Activated T-cell treated with anti-CD3 and anti-CD28 coated beads, Interleukin-2, amount 50 U/mL, for 48 hours (primary cell): Measurements from ENCODE around the gene PPP2R5E.

Source experiments
- DNase-seq, 2 experiments: peaks; one replicate each; pipeline ENCODE4 v3.0.0-alpha.2; 2020

Gene PPP2R5E

DNA sequence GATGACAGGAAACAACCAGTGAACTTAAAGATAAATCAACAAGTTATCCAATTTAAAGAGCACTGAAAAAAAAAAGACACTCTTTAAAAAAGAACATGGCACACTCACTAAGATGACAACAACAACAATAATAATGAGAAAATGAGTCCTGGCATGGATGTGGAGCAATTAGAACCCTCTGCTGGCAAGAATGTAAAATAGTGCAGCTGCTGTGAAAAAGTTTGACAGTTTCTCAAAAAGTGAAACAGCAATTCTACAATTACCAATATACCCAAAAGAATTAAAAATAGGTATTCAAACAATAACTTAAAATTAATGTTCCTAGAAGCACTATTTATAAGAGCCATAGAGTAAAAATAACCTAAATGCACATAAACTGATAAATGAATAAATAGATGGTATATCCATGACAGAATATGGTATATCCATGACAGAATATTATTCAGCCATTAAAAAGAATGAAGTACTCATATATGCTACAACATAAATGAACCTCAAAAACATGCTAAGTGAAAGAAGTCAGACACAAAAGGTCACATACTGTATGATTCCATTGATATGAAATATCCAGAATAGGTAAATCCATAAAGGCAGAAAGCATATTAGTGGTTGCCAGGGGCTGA, 175.3 kb downstream of the PPP2R5E start:
- DNase-seq = no peak

DNA sequence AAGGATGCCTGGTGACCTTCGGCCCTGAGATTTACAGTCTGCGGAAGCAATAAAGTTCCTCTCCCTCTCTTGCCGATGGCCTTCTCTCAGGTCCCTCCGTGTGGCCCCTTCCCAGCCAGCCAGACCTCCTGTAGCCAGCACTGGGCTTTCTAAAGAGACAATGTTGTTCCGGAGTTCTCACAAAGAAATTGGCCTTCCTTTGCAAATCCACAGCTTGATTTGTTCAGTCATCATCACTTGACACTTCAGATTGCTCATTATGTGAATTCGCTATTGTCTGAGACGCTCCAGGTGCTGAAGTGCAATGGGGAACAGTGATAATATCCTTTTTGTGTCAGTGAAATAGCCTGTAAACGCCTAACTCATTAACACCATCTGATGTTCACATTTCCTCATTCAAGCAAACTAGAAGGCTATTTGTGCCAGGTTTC, 180.8 kb downstream of the PPP2R5E start:
- DNase-seq = no peak

DNA sequence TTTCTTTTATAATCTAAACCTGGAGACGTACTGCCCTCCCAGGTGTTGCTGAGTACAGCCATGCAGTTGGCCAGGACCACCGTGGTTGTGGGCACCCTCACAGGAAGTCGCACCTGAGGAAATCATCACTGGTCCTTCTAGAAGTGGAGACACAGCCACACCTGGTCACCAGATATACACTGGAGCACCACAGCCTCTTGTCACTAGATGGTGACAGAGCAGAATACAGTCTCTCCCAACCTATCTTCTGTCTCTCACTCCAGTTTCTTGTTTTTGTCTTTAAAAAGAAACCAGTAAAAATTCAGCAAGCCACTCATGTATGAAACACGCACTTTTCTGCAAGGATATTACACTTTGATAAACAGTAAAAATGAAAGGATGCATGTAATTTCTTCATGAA, 181.4 kb downstream of the PPP2R5E start:
- DNase-seq = no peak

DNA sequence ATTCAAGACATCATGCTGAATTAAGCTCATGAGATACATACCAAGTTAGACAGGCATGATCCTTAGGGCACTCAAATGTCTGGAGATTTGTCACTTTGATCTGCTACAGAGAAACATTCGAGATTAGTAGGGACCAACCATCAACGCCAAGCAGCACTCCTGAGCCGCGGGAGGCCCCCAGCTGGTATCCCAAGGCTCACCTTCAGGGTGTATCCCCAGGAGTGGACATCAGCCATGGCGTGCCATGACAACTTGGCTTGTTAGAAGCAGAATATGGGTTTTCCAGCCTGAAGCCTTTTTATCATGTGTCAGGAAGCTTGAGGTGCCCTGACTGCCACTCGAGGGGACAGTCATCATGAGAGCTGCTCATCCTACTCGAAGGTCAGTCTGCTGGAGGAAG, 185.3 kb downstream of the PPP2R5E start:
- no peak for DNase-seq

DNA sequence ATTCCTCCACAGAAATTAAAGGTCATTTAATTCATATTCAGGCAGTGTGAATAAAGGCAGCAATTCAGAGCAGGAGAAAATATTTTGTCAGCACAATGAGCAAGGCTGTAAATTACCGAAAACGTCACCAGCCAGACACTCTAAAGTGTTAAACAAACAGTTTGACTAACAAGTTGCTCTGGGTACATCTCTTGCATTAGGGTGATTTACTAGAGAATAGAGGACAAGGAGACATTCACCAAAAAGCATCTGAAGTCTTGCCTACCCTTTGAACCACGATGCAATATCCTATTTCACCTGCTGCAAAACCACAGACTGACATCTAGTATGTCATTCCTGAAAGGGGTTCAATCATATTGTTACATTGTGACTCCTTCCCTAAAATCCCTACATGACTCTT, 197.4 kb downstream of the PPP2R5E start:
- DNase-seq = no peak

DNA sequence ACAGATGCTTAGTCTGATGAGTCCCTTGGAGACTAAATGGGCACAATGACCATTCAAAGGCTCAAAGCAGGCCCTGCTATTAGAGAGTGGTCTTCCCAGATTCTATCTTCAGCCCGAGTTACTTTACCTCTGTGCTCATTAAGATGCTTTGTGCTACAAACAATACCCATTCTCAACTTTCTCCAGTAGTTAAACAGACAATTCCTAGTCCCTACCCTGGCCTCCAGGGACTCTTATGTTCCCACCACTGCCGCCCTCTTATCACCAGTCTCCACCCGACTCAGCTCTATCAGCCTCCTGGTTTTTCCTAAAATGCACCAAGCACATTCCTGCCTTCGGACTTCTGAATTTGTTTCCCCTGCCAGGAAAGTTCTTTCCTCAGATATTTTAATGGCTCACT, 198.8 kb downstream of the PPP2R5E start:
- no peak for DNase-seq

DNA sequence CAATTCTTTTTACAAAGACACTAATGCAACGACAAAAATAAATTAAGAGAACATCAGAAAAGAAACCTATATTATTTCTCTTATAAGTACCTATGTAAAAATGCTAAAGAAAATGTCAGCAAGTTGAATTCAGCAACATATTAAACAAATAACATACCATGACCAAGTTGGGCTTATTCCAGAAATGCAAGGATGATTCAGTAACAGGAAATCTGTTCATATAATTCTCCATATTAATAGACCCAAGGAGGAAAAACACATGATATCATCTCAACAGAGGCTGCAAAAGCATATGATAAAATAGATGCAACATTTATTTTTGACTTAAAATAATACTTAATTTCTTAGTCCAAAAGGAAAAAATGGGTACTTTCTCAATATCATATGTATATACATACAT, 199.3 kb downstream of the PPP2R5E start:
- no peak for DNase-seq

DNA sequence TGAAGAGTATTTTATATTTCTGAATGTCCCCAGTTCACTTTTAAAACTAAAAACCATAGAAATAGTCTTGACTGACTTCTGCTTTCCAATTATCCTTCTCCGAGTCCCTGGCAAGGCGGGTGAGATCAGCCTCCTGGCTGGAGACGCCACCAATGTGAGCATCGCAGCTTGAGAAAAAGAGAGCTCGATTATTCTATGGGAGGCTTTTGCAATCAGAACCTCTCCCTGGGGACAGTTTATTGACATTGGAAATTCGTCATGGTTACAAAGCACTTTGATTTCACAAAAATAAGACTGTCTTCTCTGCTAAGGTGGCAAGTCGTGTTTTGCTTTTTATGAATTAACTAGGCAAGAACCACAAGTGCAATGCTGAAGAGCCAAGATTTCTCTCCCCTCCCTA, 200.8 kb downstream of the PPP2R5E start:
- no peak for DNase-seq

DNA sequence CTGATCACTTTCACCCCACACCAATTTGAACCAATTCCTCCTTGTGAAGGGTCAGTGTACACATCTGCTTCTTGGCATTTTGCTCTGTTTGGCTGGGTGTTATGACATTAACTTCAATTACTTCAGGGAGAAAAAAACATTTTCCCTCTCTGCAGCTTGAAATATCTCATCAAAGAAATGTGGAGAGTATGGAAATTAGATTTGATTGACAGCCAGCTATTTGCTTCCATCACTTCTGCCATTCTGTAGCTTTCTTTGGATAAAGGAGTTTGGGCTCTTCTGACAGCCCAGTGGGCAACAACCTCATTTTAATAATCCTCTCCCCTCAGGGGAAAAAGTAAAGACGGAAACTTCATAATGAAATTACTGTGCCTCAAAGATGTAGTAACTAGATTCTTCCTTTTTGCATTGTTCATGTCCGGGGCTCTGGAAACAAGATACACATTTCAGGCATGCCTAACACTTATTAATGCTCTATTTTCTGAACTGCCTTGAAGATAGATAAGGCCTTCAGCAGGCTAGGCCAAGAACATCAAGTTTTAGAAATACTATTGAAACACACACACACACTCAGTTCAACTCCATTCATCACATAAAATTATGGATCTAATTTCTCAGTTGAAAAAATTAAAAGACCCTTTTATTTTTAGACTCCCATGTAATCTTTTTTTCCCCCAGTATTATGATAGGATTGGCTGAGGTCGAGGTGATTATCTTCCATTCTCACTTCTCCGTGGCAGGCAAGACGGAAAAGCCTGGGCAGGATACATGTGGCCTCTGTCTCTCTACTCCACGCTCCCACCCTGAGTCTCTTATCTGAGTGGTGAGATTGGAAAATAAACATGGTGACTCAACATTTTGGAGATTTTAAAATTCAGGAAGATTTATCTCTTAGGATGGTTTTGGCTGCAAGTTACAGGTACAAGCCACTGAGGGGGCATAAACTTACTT, 214.1 kb downstream of the PPP2R5E start:
- DNase-seq = no peak

DNA sequence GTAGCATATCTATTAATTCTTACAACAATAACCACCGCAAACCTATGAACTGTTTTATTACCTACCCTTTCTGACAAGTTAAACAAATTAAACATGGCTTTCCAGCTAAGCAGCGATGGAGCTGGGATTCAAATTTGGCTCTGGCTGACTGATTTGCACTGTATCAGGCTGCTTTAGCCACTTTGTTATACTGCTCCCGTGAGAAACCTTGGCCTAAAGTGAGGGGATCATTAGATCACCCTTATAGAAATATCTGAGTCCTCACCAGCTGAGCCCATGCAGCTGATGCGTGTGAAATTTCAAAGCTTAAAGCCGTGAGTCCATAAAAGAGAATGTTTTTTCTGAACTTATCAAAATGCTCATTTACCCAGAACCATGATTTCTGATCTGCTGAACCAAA, 216.3 kb downstream of the PPP2R5E start:
- no peak for DNase-seq

DNA sequence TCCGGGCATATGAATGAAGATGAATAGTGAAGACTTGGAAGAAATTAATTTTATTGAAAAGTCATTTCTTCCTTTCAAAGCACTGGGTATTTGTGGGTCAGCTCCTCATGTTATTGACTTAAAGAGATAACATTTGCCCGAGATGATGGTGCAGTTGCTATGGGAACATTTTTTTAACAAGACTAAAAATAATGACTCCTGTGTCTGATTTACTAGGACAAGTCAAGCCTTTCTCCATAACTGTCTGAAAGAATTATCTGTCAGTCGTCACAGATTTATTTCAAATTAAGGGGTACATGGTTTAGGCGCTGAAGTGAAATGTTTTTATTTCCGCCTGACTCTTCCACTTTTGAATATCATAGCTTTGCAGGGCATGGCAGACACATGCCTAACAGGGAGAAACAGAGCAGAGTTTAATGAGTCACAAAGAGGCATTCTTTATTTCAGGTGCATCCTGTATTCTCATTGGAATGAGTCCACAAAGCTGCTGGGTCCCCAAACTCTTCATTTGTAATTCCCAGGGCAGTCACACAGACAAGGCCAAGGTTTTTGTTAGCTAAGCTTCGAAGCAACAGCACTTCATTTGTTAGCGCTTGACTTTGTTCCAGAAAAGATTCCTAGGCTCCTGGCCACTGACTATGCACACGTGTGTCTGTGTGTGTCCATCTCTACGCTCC, 220.1 kb downstream of the PPP2R5E start:
- no peak for DNase-seq

DNA sequence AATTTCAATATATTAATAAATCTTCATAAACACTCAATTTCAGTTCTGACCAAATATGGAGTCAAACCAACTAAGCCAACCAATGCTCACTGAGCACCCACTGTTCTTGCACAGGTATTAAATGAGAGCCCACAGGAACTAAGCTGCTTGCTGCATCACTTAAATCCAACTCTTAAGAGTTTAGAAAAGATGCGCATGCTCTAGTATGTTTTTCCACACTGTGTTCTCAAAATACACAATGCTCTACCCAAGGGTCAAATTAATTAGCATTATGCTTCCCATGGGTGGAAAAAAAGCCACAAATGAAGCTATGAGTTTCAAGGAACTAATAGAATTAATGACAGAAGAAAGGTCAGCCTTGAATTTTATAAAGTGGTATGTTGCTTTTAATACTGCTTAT, 220.7 kb downstream of the PPP2R5E start:
- no peak for DNase-seq
